Central memory CD8-positive, alpha-beta T cell (primary cell): ENCODE measurements around the gene ZFHX2.
A peak's percentile ranks its signal among the peaks of the same experiment; 100 is the strongest.

Experiments used
- ATAC-seq: fragments of 150-1000 bp; cut with Tn5 transposase; replicated peaks from 2 replicates; pipeline ENCODE4 v1.10.0; 2022; ENCODE audit warnings: mild to moderate bottlenecking, moderate FRiP score, moderate number of reproducible peaks; ENCODE audit not compliant: poor library complexity, severe bottlenecking; ENCODE audit errors: extremely low read depth
- DNase-seq, 2 donors: peaks; one replicate each; pipeline ENCODE4 v3.0.0; 2021; ENCODE audit warnings: low spot score in 2 of 2
- H3K27ac Mint-ChIP-seq: one replicate; pipeline ENCODE4 v1.8.0; 2022; ENCODE audit warnings: low read depth, mild to moderate bottlenecking, moderate library complexity, mixed read lengths
- H3K27me3 Mint-ChIP-seq: one replicate; pipeline ENCODE4 v1.8.0; 2022; ENCODE audit warnings: mixed read lengths
- H3K36me3 Mint-ChIP-seq: one replicate; pipeline ENCODE4 v1.8.0; 2022; ENCODE audit warnings: mild to moderate bottlenecking, moderate library complexity, mixed read lengths; ENCODE audit not compliant: insufficient read depth
- H3K4me1 Mint-ChIP-seq: one replicate; pipeline ENCODE4 v1.8.0; 2022; ENCODE audit warnings: mixed read lengths
- H3K4me3 Mint-ChIP-seq: one replicate; pipeline ENCODE4 v1.8.0; 2022; ENCODE audit warnings: mild to moderate bottlenecking, moderate library complexity, mixed read lengths
- H3K9me3 Mint-ChIP-seq: one replicate; pipeline ENCODE4 v1.8.0; 2022; ENCODE audit warnings: mixed read lengths

The ZFHX2 gene

DNA sequence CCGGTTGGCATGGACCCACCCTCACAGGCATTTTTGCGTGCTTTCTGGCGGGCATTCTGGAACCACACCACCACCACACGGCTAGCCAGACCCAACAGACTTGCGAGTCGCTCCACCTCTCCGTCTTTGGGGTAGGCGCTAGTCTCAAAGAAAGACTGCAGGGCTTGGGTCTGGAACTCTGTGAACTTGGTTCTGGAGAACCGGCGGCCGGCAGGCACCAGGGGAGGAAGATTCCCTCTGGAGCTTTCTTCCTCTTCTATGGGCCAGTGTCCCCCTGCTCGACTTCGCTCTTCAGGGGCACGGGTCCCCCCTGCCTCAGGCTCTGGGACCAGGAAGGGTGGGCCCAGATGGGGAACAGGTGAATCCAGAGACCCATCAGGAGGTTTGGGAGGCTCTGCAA is 26.6 kb downstream of the ZFHX2 start:
- Mint-ChIP-seq H3K4me3 (no peak overlapping the region), H3K9me3 (no peaks in the 10 kb centered on the region), H3K27ac (no peak overlapping the region), H3K36me3 (peaks cover 4% of the 10 kb centered on the region), H3K4me1 (no peaks in the 10 kb centered on the region), H3K27me3 (no peaks in the 10 kb centered on the region)
- ATAC-seq (no peak), DNase-seq (no peak)

GRCh38 chr14:23523229-23524016 is 28.1 kb downstream of the ZFHX2 start:
- DNase-seq: no peak
- H3K27me3 Mint-ChIP-seq: no peaks in the 10 kb centered on the region
- H3K4me3 Mint-ChIP-seq: no peak overlapping the region
- no peaks in the 10 kb centered on the region for H3K4me1 Mint-ChIP-seq
- H3K27ac Mint-ChIP-seq: no peak overlapping the region
- no peaks in the 10 kb centered on the region for H3K9me3 Mint-ChIP-seq
- ATAC-seq: no peak
- H3K36me3 Mint-ChIP-seq: peaks cover 4% of the 10 kb centered on the region

DNA sequence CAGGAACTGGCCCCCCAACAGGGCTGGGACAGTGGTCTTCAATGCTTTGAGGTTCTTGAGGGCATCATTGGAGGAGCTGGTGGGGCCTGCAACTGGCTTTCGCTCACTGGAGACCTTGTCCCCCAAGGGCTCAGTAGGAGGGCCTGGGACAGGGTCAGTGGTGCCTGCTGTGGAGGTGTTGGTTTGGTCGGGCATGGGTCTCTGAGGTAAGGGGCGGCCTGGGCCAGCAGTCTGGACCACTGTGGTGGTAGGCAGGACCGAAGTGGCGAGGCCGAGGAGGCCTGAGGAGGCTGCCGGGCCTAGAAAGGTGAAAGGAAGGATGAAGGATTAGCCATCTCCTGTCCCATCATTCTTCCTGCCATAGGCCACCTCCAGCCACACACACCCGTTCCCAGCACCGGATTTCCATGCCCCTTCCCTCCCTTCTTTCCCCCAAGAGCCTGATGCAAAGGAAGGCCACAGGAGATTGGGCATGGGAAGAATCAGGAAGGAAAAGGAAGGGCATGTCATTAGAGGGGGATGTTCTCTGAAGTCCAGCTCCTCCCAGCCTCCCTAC is 28.8 kb downstream of the ZFHX2 start:
- no peaks in the 10 kb centered on the region for H3K9me3 Mint-ChIP-seq
- no peak for DNase-seq
- no peak overlapping the region for H3K4me3 Mint-ChIP-seq
- H3K36me3 Mint-ChIP-seq: peaks cover 4% of the 10 kb centered on the region
- no peaks in the 10 kb centered on the region for H3K4me1 Mint-ChIP-seq
- H3K27me3 Mint-ChIP-seq: no peaks in the 10 kb centered on the region
- no peak for ATAC-seq
- H3K27ac Mint-ChIP-seq: no peak overlapping the region

DNA sequence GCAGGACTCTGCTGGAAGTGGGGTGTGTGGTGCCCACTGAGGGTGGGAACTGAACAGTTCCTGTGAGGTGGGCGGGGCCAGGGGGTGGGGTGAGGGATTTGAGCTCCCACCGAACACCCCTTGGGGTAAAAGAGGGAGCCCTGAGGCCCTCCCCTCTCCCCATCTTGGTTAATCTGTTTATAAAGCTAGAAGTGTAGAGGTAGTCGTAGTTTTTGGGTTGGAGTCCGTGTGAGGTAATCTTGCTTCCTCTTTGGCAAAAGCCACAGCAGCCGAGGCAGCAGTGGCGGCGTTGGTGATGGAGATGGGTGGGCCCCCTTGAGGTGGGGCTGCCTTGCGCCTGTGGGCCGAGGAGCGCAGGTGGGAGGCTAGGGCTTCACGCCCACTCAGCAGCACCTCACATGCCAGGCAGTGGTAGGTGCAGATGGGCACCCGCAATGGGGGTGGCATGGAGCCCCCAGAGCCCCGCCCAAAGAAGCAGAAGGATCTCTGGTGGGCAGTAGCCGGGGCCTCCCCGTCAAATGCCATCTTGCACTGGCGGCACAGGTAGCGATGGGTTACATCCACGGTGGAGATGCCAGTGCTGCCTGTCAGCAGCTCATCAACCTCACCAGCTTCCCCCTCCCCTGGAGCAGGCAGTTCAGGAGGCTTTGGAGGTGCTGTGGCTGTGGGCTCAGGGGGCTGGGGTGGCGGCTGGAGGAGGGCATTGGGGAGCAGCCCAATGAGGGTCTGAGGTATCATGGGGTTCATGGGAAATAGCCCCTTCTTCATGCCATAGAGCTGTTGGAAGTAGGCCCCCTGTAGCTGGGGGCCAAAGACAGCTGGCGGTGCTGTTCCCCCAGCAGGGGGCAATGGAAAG is 29.6 kb downstream of the ZFHX2 start:
- no peaks in the 10 kb centered on the region for H3K9me3 Mint-ChIP-seq
- no peak overlapping the region for H3K4me3 Mint-ChIP-seq
- H3K4me1 Mint-ChIP-seq: no peaks in the 10 kb centered on the region
- H3K27ac Mint-ChIP-seq: no peak overlapping the region
- DNase-seq: no peak
- H3K27me3 Mint-ChIP-seq: no peaks in the 10 kb centered on the region
- peaks cover 2% of the 10 kb centered on the region for H3K36me3 Mint-ChIP-seq
- ATAC-seq: no peak

DNA sequence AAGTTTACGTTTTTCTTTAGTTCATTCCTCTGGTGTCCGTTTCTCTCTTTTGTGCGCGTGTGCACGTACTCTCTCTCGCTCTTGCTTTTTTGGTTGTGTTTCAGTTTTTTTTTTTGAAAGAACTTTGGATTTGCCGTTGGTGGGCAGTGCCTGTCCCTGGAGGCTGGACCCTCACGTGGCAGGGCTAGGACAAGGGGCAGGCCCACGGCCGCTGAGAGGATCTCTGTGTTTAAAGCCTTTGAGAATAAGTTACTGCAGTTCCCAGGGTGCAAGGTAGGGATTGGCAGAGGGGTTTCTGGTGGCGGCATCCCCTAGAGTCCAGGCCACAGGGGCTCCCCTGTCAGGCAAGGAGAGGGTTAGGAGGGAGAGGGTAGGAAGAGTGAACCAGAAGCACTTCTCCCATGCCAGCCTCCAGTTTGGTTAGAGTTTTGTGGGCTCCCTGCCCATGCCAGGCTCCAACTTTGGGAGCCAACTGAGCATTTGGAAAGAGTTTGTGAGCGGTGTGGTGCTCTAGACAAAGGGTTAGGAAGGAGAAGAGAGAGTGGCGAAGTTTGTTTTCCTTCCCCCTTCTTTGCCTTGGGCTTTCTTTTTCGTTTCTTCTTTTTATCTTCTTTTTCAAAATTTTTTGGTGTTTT is 30.5 kb downstream of the ZFHX2 start:
- DNase-seq (no peak), ATAC-seq (no peak)
- H3K9me3 Mint-ChIP-seq: no peaks in the 10 kb centered on the region
- no peaks in the 10 kb centered on the region for H3K4me1 Mint-ChIP-seq
- H3K36me3 Mint-ChIP-seq: peaks cover 2% of the 10 kb centered on the region
- H3K27me3 Mint-ChIP-seq: no peaks in the 10 kb centered on the region
- no peak overlapping the region for H3K4me3 Mint-ChIP-seq
- peak overlapping the region; percentile 19 for H3K27ac Mint-ChIP-seq

DNA sequence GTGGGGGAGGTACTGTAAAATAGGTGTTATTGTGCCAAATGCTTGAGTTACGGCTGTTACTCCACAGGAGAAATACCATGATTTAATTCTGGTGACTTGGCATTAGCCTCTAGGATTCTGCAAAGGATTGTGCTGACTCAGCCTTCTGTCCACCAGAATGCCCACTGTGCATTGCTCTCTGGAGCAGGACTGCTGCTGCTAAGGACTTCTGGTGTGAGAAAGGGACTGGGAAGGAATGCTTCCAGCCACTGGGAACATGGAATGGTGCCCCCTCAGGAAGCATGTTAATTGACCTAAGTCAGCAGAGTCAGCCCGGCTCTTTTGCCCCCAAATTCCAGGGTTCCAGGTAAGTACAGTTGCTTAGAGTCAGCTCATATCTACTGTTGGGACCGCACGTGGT is 32.9 kb downstream of the ZFHX2 start:
- ATAC-seq (no peak), DNase-seq (no peak)
- Mint-ChIP-seq H3K27ac (no peak overlapping the region), H3K9me3 (no peaks in the 10 kb centered on the region), H3K27me3 (no peaks in the 10 kb centered on the region), H3K4me3 (no peak overlapping the region), H3K4me1 (peaks cover 2% of the 10 kb centered on the region), H3K36me3 (peaks cover 5% of the 10 kb centered on the region)

DNA sequence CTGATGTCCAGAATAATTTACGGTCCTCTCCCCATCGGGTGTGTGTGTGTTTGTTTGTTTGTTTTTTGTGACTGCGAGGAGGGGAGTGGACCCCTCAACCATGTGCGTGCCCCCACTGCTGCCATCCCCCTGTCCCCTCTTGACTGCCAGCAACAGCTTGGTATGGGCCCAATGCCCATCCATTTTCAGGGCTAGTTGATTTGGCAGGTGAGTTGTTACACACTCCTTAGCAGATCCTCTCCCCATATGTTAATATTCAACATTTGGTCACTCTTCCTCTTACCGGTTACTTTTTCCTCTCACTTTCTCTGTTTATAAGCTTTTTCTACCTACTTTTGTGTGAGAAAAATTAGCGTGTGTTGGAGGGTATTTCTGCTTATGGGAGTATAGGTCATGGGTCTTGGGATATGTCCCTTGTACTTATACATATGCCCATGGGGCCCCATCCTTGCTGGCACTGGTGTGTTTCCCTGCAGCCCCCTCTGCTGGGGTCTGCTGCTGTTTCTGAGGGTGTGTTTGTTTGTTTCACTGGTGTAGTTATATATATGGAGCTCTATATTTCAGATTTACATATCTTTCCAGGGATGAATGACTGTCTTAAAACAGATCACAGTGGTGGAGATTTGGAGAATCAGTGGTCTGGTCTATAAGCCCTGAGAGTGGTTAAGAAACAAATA is 33.8 kb downstream of the ZFHX2 start:
- H3K27ac Mint-ChIP-seq: no peak overlapping the region
- DNase-seq (no peak), ATAC-seq (no peak)
- H3K4me1 Mint-ChIP-seq: peaks cover 8% of the 10 kb centered on the region
- H3K27me3 Mint-ChIP-seq: no peaks in the 10 kb centered on the region
- H3K4me3 Mint-ChIP-seq: no peak overlapping the region
- no peaks in the 10 kb centered on the region for H3K9me3 Mint-ChIP-seq
- peaks cover 5% of the 10 kb centered on the region for H3K36me3 Mint-ChIP-seq

GRCh38 chr14:23514644-23514957 is 37.0 kb downstream of the ZFHX2 start:
- Mint-ChIP-seq H3K36me3 (peaks cover 3% of the 10 kb centered on the region), H3K4me3 (no peak overlapping the region), H3K27me3 (no peaks in the 10 kb centered on the region), H3K4me1 (peaks cover 13% of the 10 kb centered on the region), H3K27ac (no peak overlapping the region), H3K9me3 (no peaks in the 10 kb centered on the region)
- ATAC-seq (no peak), DNase-seq (no peak)

- DNase-seq: no peak
- no peak for ATAC-seq
- no peak overlapping the region for H3K4me3 Mint-ChIP-seq
- no peaks in the 10 kb centered on the region for H3K27me3 Mint-ChIP-seq
- H3K9me3 Mint-ChIP-seq: no peaks in the 10 kb centered on the region
- no peak overlapping the region for H3K27ac Mint-ChIP-seq
- peaks cover 3% of the 10 kb centered on the region for H3K36me3 Mint-ChIP-seq
- peaks cover 13% of the 10 kb centered on the region for H3K4me1 Mint-ChIP-seq
Observed at GRCh38 chr14:23513818-23514643, 37.5 kb downstream of the ZFHX2 start.

DNA sequence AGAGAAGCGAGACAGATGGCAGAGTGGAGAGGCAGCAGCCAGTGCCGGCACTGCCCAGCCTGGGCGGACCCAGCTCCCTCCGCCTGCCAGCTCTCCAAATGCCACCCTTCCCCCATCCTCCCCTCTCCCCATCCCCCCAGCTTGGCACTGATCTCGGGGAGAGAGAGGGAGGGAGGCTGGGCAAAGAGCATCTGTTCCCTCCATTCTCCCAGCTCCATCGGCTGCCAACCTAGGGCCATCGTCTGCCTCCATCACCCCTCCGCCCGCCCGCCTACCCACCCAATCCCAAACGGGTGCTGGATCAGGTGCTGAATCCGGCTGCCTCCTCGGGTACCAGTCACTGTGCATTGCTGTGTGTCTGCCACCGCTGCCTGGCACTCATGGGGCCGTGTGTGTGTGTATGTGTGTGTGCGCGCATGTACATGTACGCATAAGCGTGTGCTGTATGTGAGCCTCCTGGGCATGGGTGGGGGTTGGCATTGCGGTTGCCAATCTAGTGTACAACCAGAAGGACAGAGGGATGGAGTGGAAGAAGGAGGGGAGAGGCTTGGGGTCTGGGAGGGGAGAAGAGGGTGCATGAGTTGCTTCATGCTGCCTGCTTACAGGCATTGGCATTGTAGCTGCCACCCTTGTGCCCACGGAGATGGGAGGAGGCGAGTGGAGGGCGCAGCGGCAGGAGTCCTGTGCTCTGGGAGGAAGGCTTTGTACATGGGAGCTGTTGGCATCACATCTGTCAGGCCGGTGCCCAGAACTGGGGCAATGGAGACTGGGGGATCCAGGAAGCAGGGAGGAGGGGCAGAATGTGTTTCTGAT is 38.4 kb downstream of the ZFHX2 start:
- DNase-seq: no peak
- H3K27ac Mint-ChIP-seq: no peak overlapping the region
- H3K9me3 Mint-ChIP-seq: no peaks in the 10 kb centered on the region
- peaks cover 13% of the 10 kb centered on the region for H3K4me1 Mint-ChIP-seq
- ATAC-seq: no peak
- H3K4me3 Mint-ChIP-seq: no peak overlapping the region
- H3K36me3 Mint-ChIP-seq: peaks cover 3% of the 10 kb centered on the region
- H3K27me3 Mint-ChIP-seq: no peaks in the 10 kb centered on the region

DNA sequence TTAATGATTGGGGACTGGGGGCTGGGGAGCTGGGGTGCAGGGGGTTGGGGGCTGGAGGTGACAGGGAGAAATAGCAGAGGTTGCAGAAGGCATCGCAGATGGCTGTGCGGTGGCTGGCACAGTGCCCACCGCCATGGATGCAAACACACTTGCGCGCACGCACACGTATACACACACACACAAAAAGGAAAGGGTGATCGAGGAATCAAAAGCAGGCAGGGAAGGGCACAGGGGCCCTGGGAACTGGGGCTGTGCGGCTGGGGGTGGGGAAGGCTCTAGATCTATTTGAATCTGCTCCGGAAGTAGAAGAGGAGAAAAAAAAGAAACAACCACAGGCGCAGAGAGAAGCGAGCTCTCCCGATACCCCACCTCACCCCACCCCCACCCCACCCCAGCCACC is 39.4 kb downstream of the ZFHX2 start:
- no peak for DNase-seq
- H3K27ac Mint-ChIP-seq: no peak overlapping the region
- ATAC-seq: no peak

More for the DNA sequence above, 39.4 kb downstream of the ZFHX2 start:
- H3K9me3 Mint-ChIP-seq: no peaks in the 10 kb centered on the region
- peak overlapping the region; percentile 19 for H3K4me3 Mint-ChIP-seq
- no peaks in the 10 kb centered on the region for H3K27me3 Mint-ChIP-seq
- H3K4me1 Mint-ChIP-seq: peaks cover 13% of the 10 kb centered on the region
- peaks cover 3% of the 10 kb centered on the region for H3K36me3 Mint-ChIP-seq
